GM21447 (cell line): ENCODE measurements around the gene ROCK2.

Experiments
- ATAC-seq: cut with Tn5 transposase; IDR thresholded peaks from one replicate; pipeline ENCODE4 v1.9.1; 2021; ENCODE audit not compliant: unreplicated experiment

Gene ROCK2

DNA sequence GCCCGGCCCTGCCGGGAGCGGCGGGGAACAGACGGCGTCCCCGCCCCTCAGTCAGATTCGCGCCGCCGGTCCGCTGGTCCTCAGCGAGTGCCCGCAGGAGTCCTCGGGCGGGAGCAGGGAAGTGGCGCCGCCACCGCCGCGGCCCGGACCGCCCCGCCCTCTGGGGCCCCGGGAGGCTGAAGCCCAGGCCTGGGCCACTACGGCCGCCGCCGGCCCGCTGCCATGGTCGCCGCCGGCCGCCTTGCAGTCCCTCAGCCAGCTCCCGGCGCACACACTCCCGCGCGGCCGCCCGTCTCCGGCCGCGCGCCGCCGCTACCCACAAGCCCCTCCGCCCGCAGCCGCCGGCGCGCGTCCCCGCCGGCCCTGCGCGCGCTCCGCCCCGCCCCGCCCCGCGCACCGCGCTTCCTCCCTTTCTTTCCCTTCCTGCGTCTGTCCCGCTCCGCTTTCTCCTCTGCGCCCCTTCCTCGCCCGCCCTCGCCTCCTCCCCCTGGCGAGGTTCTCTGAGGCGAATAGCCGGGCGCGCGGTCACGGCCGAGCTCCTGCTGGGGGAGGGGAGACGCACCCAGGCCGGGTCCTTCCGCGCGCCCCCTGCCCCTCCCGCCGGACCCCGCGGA lies at the start of gene ROCK2:
Gene ROCK2, minus strand, starts transcription at position 295 of the 614 bp plus-strand sequence. CDS start 500 bp downstream, outside the sequence.
- ATAC-seq = peak; percentile 54

DNA sequence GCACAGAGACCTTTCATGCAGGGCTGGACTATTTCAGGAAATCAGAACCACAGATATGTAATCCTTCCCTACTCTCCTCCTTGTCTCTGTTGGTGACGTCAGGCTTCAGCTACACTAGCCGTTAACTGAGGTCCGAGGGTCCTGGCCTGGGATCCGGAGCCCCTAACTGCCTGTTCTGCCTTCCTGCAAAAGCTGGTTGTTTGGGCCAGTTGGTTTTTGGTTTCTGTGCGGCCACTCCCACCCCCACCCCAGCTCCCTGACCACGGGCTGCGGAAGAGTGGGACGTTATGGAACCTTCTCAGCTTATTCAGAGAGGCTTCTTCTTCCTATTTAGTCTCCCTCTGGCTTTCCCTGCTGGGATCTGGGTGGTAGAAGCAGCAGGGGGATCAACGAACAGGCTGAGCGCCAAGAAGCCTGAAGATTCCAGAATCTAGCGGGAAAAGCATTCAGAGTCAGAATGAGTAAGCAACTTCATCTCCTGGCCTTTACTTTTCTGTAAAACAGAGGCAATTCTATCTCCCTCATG lies 49.3 kb upstream of the ROCK2 start:
- no peak for ATAC-seq

DNA sequence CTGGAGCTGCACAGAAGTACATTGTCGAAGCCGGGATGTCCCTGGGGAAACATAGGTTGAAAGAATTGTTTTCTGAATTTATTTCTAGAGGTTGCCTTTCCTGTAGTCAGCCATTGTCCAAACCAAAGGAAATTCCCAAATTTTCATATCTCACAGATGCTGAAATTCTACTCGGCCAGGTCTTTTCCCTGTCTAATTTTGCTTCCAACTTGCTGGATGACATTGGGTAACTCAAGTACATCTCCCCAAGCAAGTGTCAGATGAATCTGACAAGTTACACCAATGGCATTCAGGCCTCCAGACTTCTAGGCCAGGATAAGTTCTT lies 47.5 kb upstream of the ROCK2 start:
- ATAC-seq = no peak

DNA sequence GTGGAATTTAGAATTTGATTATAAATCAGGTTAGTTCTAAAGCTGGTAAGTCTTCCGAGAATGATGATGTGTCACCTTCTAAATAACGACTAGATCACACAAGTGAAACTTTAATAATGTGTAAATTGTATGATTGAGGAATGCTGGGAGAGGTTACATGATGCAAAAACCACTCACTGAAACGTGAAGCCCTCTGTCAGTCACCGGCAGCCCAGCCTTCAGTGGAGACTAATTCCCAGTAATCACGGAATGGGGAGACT lies 45.9 kb upstream of the ROCK2 start:
- no peak for ATAC-seq

DNA sequence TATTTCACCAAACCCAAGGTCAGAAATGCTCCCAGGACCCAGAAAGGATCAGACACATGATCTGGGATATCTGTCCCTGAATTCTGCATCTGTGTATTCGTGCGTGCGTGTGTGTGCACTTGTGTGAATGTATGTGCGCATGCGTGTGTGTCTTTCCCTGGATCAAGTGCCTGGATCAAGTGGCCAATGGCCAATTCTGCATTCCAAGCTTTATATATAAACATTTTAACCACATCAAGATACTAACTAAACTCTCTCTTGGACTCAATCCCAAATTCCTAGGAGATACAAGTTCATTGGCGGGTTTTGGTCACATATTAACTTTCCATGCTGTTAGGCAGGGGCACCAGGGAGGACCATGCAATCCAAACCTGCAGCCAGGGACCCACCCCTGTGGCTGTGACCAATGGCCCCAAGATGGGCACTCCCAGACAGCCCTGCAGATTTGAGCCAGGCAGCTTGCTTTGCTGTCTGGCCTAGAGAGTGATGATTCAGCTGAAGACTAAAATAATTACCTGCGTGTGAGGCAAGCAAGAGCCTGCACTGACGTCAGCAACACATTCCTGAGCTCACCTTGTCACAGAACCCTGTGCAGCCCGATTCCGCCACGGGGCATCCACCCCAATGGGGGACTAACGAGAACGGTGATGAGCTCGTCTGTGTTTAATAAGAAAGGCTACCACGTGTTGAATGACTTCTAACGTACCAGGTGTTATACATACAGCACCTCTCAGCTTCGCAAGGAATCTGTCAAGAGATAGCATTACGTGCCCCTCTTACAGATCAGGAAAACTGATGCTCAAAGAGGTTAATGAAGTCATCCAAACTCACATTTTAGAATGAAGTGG lies 45.3 kb upstream of the ROCK2 start:
- no peak for ATAC-seq

DNA sequence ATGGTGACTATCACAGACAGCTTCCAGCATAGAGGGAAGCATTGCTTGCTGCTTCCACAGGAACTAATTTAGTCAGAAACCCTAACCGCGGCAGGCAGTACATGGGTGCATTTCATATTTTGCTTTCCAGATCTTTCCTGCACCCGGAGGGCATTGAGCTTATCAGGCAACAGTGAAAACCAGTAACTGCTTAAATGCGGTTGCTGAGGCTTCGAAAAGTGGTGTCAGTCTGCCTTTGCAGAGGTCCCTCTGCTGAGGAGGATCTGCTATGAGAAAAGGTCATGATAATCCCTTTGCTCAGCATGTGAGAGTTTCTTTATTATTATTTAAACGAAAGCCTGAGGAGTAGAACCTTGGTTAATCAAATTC lies 44.6 kb upstream of the ROCK2 start:
- ATAC-seq = no peak

DNA sequence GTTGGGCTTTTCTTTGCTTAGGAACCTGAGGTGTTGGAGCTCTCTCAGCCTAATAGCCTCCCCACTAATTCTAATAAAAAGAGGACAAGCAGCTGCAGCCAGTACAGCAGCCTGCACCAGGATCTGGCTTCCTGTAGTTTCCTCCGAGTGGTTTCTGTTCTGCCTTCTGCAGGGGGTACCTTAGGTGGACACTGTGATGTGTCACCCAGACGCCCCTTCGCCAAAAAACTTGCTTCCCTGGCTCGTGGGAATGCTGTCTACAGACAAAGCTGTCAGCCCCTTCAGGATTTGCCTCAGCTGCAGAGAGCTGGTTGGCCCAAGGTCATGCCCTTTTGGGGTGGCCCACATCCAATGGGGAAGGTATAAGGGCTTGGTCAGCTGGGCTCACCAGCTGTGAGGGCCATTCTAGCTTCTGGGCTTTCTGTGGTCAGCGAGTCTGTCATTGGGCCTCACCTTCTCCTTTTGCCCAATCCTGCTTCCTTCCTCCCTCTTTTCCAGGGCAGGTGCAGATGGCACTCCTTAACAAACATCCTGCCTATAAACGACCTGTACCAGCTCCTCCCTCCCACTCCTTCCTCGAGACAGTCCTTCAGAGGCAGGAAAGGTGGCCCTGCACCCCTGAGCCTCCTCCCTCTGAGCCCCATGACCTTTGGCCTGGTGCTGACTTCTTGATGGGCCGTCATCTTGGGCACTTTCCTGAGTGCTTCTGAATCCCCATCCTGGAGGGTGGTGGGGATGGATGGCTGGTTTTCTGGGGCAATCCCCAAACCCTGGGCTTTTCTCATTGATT lies 44.0 kb upstream of the ROCK2 start:
- ATAC-seq = peak; percentile 50

DNA sequence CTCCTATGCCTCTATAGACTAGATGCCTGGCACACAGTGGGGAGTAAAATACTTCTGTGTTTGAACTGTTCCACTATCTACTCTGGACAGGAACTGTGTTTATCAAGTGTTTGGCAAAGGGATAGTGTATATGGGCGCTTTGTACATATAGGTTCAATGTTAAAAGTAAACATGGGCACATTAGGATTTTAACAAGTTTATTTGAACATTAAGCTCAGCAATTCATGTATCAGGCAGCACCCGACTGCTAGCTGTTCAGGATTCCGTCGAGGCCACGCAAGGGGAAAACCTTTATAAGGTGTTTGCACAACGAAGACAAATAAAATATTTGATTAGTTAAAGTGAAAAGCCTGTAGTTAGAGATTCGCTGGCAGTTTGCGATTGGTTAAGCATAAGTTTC lies 43.4 kb upstream of the ROCK2 start:
- no peak for ATAC-seq

DNA sequence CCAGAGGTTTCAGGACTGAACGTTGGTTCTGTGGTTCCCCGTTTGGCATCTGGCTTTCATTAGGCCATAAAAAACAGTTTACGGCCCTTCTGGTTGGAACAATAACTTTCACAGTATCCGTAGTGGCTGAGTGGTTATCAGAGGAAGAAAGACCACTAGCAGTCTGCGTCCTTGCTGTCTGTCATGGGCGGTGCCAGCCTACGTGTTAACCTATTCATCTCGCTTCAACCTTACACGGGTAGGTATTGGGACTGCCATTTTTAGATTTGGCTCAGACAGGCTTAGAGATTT lies 42.6 kb upstream of the ROCK2 start:
- ATAC-seq = no peak

DNA sequence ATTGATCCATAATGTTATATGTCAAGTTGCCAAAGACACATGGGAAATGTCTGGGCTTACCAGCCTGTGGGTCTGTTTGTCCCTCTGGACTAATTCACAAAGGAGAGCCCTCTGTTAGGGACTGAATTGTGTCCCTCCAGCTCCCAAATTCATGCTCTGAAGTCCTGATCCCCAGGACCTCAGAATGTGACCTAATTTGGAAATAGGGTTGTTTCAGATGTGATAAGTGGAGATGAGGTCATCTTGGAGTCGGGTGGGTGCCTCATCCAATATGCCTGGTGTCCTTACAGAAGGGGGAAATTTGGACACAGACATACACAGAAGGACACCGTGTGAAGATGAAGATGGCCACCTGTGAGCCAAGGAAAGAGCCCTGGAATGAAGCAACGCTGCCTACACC lies 41.4 kb upstream of the ROCK2 start:
- no peak for ATAC-seq

DNA sequence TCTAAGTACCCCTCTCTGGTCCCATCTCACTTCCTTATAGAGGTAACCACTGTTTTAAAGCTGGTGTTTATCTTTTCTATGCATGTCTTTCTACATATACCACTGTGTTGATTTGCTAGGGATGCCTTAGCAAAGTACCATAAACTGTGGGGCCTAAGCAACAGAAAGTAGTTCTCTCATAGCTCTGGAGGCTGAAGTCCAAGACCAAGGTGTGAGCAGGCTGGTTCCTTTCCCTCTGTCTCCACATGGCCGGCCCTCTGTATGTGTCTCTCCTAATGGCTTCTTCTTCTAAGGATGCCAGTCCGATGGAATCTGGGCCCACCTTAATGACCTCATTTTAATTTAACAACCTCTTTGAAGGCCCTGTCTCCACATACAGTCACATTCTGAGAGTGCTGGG lies 40.8 kb upstream of the ROCK2 start:
- no peak for ATAC-seq

DNA sequence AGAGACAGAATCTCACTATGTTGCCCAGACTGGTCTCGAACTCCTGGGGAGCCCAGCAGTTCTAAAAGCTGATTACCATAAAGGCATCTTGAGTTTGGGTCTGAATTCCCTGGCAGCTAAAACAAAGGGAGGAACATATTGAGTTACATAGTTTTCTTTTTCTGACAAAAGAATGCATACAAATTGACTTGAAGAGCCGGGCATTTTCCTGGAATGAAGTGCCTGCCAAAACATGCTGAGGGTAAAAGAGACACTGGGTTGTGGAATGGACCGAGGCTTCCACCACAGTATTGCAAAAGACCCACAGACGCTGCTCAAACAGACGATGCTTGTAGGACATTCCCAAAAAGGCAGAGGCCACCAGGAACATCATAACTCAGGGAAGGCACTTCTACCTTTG lies 35.1 kb upstream of the ROCK2 start:
- no peak for ATAC-seq

DNA sequence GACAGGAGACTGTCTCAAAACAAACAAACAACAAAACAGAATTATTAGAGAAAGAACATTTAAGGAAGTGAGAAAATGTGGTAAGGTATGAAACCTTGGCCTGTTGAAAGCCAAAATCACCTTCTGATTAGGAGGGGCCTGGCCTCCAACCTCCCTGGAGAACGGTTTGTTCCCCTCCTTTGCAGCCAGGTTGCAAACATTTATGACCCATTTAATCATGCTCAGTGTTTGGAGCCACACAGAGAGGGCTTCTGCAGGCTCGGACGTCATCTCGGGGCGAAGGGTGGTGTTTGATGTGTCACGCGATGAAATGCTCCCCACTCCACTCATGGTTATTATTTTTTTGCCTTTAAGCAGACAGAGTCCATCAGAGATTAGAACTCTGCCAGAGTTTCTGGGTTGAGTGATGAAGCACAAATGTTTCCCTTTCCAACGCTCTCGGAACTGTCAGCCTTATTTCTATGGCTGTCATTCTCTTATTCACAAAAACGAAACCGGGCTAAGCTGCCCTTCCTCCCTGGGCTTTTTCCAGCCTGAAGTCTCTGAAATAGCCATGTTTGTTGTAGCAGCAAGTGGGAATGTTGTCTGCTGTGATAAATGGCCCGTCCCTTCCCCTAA lies 33.6 kb upstream of the ROCK2 start:
- peak; percentile 91 for ATAC-seq

DNA sequence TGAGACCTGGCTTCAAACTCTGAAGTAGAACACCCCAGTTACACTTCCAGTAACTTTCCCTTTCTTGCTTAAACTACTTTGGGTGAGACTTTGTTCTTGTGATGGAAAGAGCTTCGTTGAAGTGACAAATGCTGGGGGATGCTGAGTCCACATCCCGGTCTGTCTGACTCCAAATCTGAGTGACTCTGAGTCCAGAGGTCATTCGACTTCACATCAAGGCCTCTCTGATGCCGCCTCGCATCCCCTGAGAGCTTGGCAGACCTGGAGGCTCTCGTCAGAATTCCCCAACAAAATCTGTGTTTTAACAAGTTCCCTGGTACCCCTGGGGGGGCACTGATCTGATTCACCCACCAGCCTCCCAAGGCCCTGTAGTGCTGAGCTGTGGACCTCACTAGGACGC lies 31.6 kb upstream of the ROCK2 start:
- ATAC-seq = no peak

DNA sequence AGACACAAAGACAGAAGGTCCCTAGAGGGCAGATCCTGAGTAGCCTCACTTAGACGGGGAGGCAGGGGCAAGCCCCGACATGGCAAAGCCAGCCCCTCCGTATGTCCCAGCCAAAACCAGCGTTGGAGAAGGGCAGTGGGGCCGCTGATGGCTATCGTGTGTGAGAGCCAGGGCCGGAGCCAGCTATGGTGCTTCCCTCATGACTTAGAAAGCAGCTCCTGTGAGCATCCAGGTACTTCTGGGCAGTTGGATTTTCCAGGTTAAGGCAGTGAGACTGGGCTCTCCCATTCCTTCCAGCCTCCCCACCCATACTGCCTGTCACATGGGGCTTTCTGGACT lies 31.2 kb upstream of the ROCK2 start:
- no peak for ATAC-seq

DNA sequence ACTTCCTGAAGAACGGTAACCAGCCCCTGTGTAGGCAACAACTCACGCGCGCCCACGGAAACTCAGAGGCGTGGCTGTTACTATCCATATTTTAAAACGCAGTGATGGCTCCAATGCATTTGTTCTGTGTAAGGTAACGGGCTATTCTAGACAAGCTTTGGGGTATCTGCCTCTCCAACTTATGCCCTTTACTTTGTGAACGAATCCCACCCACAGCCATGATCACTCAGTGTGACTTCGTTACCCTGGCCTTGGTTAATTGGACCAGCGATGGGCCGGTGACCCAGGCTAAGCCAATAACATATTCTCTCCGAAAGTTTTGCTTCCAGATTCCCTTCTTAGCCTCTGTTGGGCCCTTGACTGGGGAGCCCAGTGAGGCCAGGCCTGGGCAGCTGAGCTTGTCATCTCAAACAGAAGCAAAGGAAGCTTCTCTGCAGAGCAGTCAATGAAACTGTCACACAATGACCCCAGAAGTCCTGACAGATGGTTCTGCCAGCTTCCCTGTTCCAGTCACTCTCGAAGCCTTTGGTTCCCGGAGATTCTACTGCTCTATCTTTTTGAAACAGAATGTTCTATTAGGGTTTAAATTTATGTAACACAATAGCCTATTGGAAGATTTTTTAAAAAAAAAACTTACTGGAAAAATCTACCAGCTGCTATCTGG lies 30.7 kb upstream of the ROCK2 start:
- ATAC-seq = no peak

DNA sequence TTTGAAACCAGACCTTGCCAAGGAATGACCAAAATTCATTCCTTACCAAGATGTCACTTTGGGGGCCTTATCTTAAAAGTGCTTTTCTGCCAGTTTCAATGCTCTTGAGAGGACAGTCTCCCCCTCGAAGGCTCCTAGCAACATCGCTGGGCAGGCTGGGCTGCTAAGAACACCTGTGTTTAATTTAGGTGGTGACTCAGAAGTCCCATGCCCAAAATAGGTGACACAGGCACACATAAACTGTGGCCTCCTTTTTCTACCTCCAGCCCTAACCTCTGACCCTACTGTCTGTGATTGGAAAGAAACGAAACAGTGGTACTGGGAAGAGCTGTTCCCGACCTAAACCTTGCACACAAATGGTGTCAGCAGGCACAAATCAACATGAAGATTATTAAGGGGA lies 28.7 kb upstream of the ROCK2 start:
- ATAC-seq = no peak

DNA sequence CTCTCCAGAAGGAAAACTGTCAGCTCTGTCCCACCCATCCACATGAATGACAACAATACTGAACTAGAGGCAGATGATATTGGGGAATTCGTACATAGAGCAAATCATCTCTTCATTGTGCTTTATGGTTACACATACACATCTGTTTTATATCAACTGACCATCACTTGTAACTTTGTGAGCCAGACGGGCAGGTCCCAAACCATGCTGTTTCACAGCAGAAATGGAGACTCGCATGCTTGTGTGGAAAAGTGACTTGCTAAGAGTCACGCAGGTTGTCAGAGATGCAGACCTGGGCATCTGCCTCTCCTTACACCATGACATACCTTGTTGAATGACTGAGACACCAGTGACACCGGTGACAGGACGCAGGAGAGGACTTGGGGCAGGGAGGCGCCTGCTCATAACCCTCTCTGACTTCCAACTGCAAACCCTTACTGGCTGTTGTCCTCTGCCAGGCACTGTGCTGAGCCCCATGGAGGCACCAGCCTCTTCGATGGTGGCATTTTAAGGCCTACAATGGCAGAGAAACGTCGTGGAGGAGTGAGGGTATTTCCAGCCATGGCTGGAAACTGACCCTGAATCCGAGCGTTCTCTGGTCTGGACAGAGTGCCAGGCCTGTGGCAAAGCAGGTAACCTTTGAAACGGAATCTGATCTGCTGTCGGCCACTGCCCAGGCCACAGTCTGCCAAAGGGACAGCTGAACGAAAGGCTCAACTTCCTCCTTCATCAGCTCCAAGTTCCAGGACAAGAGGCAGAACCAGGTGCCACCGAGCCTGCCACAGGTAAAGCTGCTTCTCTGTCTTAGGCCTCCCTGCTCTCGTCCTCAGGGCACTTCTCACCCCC lies 26.9 kb upstream of the ROCK2 start:
- ATAC-seq = no peak

DNA sequence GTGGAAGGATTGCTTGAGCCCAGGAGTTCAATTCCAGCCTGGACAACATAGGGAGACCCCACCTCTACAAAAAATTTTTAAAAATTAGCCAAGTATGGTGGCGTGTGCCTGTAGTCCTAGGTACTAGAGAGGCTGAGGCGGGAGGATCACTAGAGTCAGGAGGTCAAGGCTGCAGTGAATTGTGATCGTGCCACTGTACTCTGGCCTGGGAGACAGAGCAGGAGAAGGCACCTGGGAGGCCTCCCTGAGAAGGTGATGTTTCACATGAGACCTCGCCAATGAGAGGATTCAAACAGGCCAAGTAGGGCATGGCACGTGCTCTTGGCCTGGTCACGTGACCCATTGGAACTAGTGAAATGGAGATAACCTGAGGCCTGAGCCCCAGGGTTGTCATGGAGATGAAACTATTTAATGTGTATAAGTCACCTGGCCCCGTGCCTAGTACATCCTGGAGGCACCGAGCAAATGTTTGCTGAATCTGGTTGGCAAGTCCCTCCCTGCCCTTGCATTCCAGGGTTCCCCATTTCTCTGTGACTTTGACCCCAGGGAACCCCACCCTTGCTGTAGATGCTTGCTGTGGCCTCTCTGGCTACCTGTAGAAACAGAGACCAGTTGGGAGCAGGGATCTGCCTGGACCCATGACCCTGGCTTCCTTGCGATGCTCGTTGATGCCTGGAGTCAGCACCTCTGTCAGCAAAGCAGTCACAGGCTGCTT lies 26.1 kb upstream of the ROCK2 start:
- ATAC-seq = no peak

DNA sequence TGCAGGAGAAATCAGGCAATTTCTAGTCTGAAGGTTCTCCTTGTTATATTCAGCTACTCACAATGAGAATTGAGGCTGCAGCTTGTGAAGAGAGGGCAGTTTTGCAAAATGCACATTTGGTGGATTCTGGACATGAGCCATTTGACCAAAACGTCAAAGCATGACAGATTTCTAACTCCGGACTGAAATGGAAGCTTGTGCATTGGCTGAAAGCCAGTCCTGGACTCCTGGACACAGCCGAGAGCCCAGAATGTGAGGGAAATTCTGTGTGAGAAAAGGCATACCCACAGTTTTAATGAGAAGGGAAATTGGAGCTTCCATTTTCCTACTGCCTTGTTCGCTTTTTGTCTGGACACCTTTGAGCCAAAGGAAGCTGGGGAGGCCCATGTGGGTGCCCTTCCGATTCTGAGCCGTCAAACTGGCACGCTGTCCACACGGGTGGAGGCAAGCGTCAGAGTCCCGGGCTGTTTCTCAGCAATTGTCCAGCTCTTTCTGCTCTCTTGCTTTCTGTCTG lies 23.7 kb upstream of the ROCK2 start:
- no peak for ATAC-seq
